Mucosa of rectum (tissue), 2 donors: ENCODE results near the gene NSD1.

Source experiments
- H3K27ac ChIP-seq, 2 donors: one replicate each; pipeline ENCODE4 v1.7.0; 2013; ENCODE audit warnings: inconsistent platforms in 2 of 2, low read depth in 2 of 2, low read length in 2 of 2
- H3K27me3 ChIP-seq, 2 donors: one replicate each; pipeline ENCODE4 v1.7.0; 2013; ENCODE audit warnings: low read length in 2 of 2; ENCODE audit not compliant: control insufficient read depth in 2 of 2, insufficient read depth in 2 of 2
- H3K36me3 ChIP-seq, 2 donors: one replicate each; pipeline ENCODE4 v1.7.0; 2013; ENCODE audit warnings: low read length in 2 of 2; ENCODE audit not compliant: control insufficient read depth in 2 of 2, insufficient read depth in 2 of 2
- H3K4me1 ChIP-seq, 2 donors: one replicate each; pipeline ENCODE4 v1.7.0; 2013; ENCODE audit warnings: low read length in 2 of 2, mild to moderate bottlenecking in 1 of 2; ENCODE audit not compliant: control insufficient read depth in 2 of 2, insufficient read depth in 2 of 2
- H3K4me3 ChIP-seq, 2 donors: one replicate each; pipeline ENCODE4 v1.7.0; 2013; ENCODE audit warnings: low read length in 2 of 2
- H3K9ac ChIP-seq, 2 donors: one replicate each; pipeline ENCODE4 v1.7.0; 2013; ENCODE audit warnings: low read length in 2 of 2, low read depth in 1 of 2, mild to moderate bottlenecking in 1 of 2
- H3K9me3 ChIP-seq, 2 donors: one replicate each; pipeline ENCODE4 v1.7.0; 2013; ENCODE audit warnings: low read length in 2 of 2; ENCODE audit not compliant: control insufficient read depth in 2 of 2
- donor health status: healthy.
- donor health status: Normal muscosa, but diverticular disease.

The NSD1 gene

DNA sequence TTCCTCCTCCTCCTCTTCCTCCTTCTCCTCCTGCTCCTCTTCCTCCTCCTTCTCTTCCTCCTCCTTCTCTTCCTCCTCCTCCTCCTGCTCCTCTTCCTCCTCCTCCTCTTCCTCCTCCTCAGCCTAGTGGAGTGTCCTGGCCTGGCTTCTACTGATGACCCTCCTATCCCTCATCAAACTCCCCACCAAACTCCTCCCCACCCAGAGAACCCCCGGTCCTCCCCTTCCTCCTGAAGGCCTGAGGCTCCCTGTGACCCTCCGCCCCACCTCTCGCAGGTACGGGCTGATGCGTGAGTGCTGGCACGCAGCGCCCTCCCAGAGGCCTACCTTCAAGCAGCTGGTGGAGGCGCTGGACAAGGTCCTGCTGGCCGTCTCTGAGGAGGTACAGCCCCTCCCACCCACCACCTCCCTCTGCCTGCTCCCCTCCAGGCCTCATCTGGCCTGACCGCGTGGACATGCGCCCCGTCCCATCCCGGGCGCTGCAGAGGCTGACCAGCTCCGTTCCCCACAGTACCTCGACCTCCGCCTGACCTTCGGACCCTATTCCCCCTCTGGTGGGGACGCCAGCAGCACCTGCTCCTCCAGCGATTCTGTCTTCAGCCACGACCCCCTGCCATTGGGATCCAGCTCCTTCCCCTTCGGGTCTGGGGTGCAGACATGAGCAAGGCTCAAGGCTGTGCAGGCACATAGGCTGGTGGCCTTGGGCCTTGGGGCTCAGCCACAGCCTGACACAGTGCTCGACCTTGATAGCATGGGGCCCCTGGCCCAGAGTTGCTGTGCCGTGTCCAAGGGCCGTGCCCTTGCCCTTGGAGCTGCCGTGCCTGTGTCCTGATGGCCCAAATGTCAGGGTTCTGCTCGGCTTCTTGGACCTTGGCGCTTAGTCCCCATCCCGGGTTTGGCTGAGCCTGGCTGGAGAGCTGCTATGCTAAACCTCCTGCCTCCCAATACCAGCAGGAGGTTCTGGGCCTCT lies 36.3 kb upstream of the NSD1 start:
- Histone ChIP-seq H3K4me1 (peaks cover 12 to 18% of the 10 kb centered on the region in 2 donors), H3K27ac (peak overlapping the region; percentile 7 to 85), H3K4me3 (no peak overlapping the region), H3K9me3 (no peaks in the 10 kb centered on the region), H3K9ac (no peak overlapping the region), H3K36me3 (peaks cover 8 to 11% of the 10 kb centered on the region in 2 donors), H3K27me3 (peaks cover 0 to 3% of the 10 kb centered on the region in 2 donors)

DNA sequence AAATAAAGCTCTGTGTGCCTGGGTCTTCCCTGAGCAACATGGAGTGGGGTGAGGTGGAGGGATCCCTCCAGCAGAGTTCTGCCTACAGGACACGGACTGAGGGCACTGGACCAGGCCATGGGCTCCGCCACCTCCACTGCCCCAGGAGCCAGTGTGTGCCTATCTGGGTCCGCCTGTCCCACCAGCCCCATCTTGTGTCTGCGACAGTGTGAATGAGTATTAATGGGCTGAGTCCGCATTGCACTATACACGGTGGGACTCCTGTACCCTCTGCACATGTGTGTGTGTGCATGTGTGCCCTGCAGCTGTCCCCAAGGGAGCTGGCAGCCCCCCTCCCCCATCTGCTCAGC lies 35.5 kb upstream of the NSD1 start:
- H3K4me3 ChIP-seq: no peak overlapping the region
- H3K27me3 ChIP-seq: peaks cover 0 to 3% of the 10 kb centered on the region in 2 donors
- peak overlapping the region; percentile 78 to 85 for H3K27ac ChIP-seq
- H3K4me1 ChIP-seq: peaks cover 12 to 18% of the 10 kb centered on the region in 2 donors
- H3K36me3 ChIP-seq: peaks cover 2 to 4% of the 10 kb centered on the region in 2 donors
- H3K9ac ChIP-seq: no peak overlapping the region
- H3K9me3 ChIP-seq: no peaks in the 10 kb centered on the region

DNA sequence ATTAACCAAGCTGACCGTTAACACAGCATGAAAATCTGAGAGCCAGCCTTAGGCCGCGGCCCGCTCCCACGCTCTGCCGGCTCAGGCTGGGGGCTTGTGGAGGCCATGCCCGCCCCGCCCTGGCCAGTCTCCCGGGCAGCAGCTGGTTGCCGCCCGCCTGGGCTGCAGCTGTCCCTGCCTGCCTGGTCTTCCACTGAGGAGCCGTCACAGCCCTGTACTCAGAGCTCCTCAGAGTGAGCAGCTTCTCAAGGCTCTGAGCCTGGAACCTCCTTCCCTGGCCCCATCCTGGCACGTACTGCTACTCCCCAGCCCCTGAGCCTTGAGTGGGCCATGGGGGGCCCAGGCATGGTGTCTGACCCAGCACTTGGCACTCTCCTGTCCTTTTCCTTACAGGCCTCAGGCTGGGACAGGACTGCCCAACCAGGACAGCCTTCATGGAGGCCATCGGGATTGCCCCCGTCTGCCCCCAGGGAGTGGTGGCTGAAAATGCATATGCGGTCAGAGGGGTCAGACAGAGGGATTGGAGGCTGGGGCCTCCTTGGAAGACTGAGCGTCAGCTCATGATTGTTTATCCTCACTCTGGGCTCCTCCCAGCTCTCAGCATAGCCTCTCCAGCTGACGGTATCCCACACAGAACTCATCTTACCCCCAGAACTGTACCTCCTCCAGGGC lies 35.0 kb upstream of the NSD1 start:
- no peak overlapping the region for H3K4me3 ChIP-seq
- H3K9ac ChIP-seq: peak overlapping the region; percentile 47 to 51
- H3K9me3 ChIP-seq: no peaks in the 10 kb centered on the region
- H3K4me1 ChIP-seq: peaks cover 12 to 18% of the 10 kb centered on the region in 2 donors
- H3K27ac ChIP-seq: peak overlapping the region; percentile 78 to 85
- peaks cover under 1 to 2% of the 10 kb centered on the region in 2 donors for H3K36me3 ChIP-seq
- peaks cover 0 to 3% of the 10 kb centered on the region in 2 donors for H3K27me3 ChIP-seq

GRCh38 chr5:177099422-177100093 lies 34.0 kb upstream of the NSD1 start:
- Histone ChIP-seq H3K36me3 (peaks cover 0 to 2% of the 10 kb centered on the region in 2 donors), H3K9me3 (no peaks in the 10 kb centered on the region), H3K27ac (no peak overlapping the region), H3K4me3 (no peak overlapping the region), H3K4me1 (peaks cover 12 to 18% of the 10 kb centered on the region in 2 donors), H3K27me3 (peaks cover 0 to 3% of the 10 kb centered on the region in 2 donors), H3K9ac (no peak overlapping the region)

GRCh38 chr5:177100714-177101121 lies 32.9 kb upstream of the NSD1 start:
- Histone ChIP-seq H3K36me3 (peaks cover 0 to 2% of the 10 kb centered on the region in 2 donors), H3K9me3 (no peaks in the 10 kb centered on the region), H3K4me3 (no peak overlapping the region), H3K27me3 (peaks cover 0 to 3% of the 10 kb centered on the region in 2 donors), H3K9ac (no peak overlapping the region), H3K4me1 (peaks cover 9 to 18% of the 10 kb centered on the region in 2 donors), H3K27ac (no peak overlapping the region)

GRCh38 chr5:177103523-177104253 lies 29.9 kb upstream of the NSD1 start:
- H3K4me3 ChIP-seq: no peak overlapping the region
- H3K9ac ChIP-seq: no peak overlapping the region
- no peaks in the 10 kb centered on the region for H3K9me3 ChIP-seq
- H3K27me3 ChIP-seq: peaks cover 0 to 3% of the 10 kb centered on the region in 2 donors
- no peak overlapping the region for H3K27ac ChIP-seq
- H3K4me1 ChIP-seq: peaks cover 4 to 11% of the 10 kb centered on the region in 2 donors
- no peaks in the 10 kb centered on the region for H3K36me3 ChIP-seq

- no peak overlapping the region for H3K9ac ChIP-seq
- no peaks in the 10 kb centered on the region for H3K9me3 ChIP-seq
- no peak overlapping the region for H3K27ac ChIP-seq
- H3K36me3 ChIP-seq: no peaks in the 10 kb centered on the region
- peaks cover 0 to 2% of the 10 kb centered on the region in 2 donors for H3K4me1 ChIP-seq
- no peaks in the 10 kb centered on the region for H3K27me3 ChIP-seq
- H3K4me3 ChIP-seq: no peak overlapping the region
Measured at GRCh38 chr5:177105691-177106476, 27.7 kb upstream of the NSD1 start.

DNA sequence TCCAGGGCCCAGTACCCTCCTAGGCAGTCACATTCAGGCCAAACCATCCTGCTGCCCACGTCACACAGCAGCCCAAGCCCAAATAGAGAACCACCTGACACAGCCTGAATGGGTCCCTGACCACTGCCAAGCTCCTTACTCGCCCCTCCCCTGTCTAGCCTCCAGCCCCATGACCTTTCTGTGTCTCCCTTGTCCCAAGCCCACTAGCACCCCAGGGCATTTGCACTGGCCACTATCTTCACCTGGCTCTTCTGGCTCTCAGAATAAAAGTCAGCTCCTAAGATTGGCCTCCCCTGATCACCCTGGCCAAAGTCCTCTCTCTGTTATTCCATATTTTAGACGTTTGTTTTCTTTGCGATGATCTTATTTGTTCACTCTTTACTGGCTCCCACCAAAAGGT lies 26.4 kb upstream of the NSD1 start:
- Histone ChIP-seq H3K4me3 (no peak overlapping the region), H3K27me3 (no peaks in the 10 kb centered on the region), H3K9ac (no peak overlapping the region), H3K36me3 (no peaks in the 10 kb centered on the region), H3K9me3 (no peaks in the 10 kb centered on the region), H3K4me1 (peaks cover 2 to 6% of the 10 kb centered on the region in 2 donors), H3K27ac (no peak overlapping the region)

GRCh38 chr5:177109810-177110209 lies 23.8 kb upstream of the NSD1 start:
- H3K36me3 ChIP-seq: no peaks in the 10 kb centered on the region
- peaks cover 2 to 6% of the 10 kb centered on the region in 2 donors for H3K4me1 ChIP-seq
- H3K4me3 ChIP-seq: no peak overlapping the region
- no peaks in the 10 kb centered on the region for H3K27me3 ChIP-seq
- H3K9me3 ChIP-seq: no peaks in the 10 kb centered on the region
- no peak overlapping the region for H3K9ac ChIP-seq
- no peak overlapping the region for H3K27ac ChIP-seq
